ENCODE measurements around the gene SH3BP5. TPM values are rescaled to one million over a fixed set of nuclear protein-coding genes. Genes with fewer than 3 reads are reported as not detected.

Gene SH3BP5
- total RNA-seq, 1 donor from 2014 or later = 6.3 TPM

GRCh38 chr3:15303728-15304127, 28.7 kb downstream of the SH3BP5 start:
- DNase-seq (ENCODE audit: low read depth) = no peak
- FAIRE-seq = no peak

GRCh38 chr3:15303216-15303615, 29.2 kb downstream of the SH3BP5 start:
- Histone ChIP-seq H3K36me3 (ENCODE audit: control insufficient read depth, insufficient read depth, low read length) (no peaks in the 10 kb centered on the region), H3K27me3 (ENCODE audit: control insufficient read depth, insufficient read depth, low read length) (no peaks in the 10 kb centered on the region), H3K4me3 (ENCODE audit: low read depth, low read length) (no peak overlapping the region)
- no peak for TF ChIP-seq CTCF (IDR thresholded peaks at IDR 0.05; ENCODE audit: insufficient read depth, low read length, severe bottlenecking)
- FAIRE-seq = no peak
- DNase-seq (ENCODE audit: low read depth) = no peak

More at GRCh38 chr3:15303728-15304127, 28.7 kb downstream of the SH3BP5 start:
- no peak overlapping the region for H3K4me3 ChIP-seq (ENCODE audit: low read depth, low read length)
- no peaks in the 10 kb centered on the region for H3K27me3 ChIP-seq (ENCODE audit: control insufficient read depth, insufficient read depth, low read length)
- no peak for TF ChIP-seq CTCF (IDR thresholded peaks at IDR 0.05; ENCODE audit: insufficient read depth, low read length, severe bottlenecking)
- H3K36me3 ChIP-seq (ENCODE audit: control insufficient read depth, insufficient read depth, low read length) = no peaks in the 10 kb centered on the region

DNA sequence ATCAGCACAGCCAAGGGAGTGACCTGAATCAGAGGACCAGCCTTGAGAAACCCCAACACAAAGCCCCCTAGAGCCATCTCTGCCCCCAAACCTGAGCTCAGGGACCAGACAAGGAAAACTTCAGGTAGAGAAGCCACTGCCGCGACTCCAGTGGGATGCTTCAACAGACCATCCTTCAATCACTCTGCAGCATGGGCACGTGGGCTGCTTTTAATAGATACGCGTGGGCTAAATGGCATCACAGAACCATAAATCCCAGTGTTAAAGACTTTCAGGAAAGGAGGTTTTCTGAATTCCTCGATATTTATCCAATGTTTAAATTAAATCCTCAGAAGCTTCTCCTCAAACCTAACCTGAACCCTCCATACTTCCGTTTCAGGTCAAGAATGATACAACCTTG, 30.6 kb downstream of the SH3BP5 start:
- FAIRE-seq (no peak), DNase-seq (ENCODE audit: low read depth) (no peak)
- Histone ChIP-seq H3K27me3 (ENCODE audit: control insufficient read depth, insufficient read depth, low read length) (no peaks in the 10 kb centered on the region), H3K36me3 (ENCODE audit: control insufficient read depth, insufficient read depth, low read length) (no peaks in the 10 kb centered on the region), H3K4me3 (ENCODE audit: low read depth, low read length) (no peak overlapping the region)
- no peak for TF ChIP-seq CTCF (IDR thresholded peaks at IDR 0.05; ENCODE audit: insufficient read depth, low read length, severe bottlenecking)

DNA sequence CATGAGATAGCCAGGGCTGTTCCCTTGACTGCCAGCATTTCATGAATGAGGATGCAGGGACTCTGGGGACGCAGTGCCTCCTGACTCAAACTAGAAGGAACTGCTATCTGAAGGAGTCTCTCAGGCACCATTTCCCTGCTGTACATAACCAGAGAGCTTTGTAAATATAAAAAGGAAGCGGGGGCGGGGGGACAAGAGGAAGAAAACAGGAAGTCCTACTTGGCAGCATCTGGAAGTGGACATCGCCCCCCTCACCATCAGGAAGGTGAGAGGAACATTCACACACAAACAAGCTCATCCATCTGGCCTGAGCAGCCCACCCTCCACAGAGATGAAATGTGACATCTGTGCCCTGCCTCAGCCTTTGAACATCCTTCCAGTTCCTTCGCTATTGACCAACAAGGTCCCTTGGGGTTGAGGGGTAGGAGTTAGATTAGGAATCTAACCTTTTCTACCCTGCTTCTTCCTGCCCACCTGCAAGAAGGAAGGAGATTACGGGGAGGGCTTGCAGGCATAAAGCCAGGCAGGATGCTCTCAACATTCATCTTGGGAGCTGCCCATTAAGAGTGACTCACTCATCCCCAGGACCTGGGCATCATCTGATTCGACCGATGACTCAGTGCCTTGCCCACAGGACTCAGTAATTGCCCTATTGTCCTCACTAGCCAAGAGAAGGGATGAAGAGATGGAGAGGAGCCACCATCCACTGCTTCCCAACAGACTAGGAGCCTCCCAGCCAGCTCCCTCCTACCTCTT, 31.9 kb downstream of the SH3BP5 start:
- no peak for TF ChIP-seq CTCF (IDR thresholded peaks at IDR 0.05; ENCODE audit: insufficient read depth, low read length, severe bottlenecking)
- no peaks in the 10 kb centered on the region for H3K27me3 ChIP-seq (ENCODE audit: control insufficient read depth, insufficient read depth, low read length)
- H3K4me3 ChIP-seq (ENCODE audit: low read depth, low read length) = no peak overlapping the region
- FAIRE-seq (no peak), DNase-seq (ENCODE audit: low read depth) (peak; percentile 92)
- H3K36me3 ChIP-seq (ENCODE audit: control insufficient read depth, insufficient read depth, low read length) = no peaks in the 10 kb centered on the region

DNA sequence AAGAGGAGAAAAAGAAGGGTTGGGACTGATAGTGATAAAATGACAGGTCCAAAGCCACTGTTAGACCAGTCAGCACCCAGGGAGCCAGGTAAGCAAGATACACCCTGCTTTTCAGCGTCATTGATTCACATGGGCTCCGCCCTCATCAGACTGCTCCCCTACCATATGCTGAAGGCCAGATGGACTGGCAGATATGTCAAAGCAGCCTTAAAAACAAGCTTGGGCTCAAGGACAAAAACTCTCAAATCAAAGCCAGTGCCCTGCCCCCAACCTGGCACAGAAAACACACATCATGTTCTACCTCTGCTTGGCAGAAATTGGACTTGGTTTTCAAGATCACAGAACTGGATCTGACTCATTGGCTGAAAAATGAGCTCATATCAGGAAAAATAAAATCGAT, 33.4 kb downstream of the SH3BP5 start:
- no peak for TF ChIP-seq CTCF (IDR thresholded peaks at IDR 0.05; ENCODE audit: insufficient read depth, low read length, severe bottlenecking)
- H3K36me3 ChIP-seq (ENCODE audit: control insufficient read depth, insufficient read depth, low read length) = no peaks in the 10 kb centered on the region
- H3K27me3 ChIP-seq (ENCODE audit: control insufficient read depth, insufficient read depth, low read length) = no peaks in the 10 kb centered on the region
- H3K4me3 ChIP-seq (ENCODE audit: low read depth, low read length) = no peak overlapping the region
- FAIRE-seq (no peak), DNase-seq (ENCODE audit: low read depth) (no peak)

DNA sequence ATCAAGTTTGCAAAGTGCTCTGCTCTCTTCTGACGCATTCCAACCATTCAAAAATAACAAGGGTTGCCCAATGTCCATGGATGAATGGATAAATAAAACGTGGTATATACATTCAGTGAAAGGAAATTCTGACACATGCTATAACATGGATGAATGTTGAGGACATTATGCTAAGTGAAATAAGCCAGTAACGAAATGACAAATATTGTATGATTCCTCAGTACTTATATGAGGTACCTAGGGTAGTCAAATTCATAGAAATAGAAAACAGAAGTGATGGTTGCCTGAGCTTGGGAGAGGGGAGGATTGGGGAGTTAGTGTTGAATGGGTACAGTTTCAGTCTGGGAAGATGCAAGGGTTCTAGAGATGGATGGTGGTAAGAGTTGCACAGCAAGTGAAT, 33.9 kb downstream of the SH3BP5 start:
- Histone ChIP-seq H3K4me3 (ENCODE audit: low read depth, low read length) (no peak overlapping the region), H3K36me3 (ENCODE audit: control insufficient read depth, insufficient read depth, low read length) (no peaks in the 10 kb centered on the region), H3K27me3 (ENCODE audit: control insufficient read depth, insufficient read depth, low read length) (no peaks in the 10 kb centered on the region)
- TF ChIP-seq CTCF (IDR thresholded peaks at IDR 0.05; ENCODE audit: insufficient read depth, low read length, severe bottlenecking) = no peak
- FAIRE-seq = no peak
- no peak for DNase-seq (ENCODE audit: low read depth)
